B cell (primary cell): Measurements from ENCODE around the gene SLC25A10. TPM values are rescaled to one million over a fixed set of nuclear protein-coding genes. Genes with fewer than 3 reads are reported as not detected.
A peak's percentile ranks its signal among the peaks of the same experiment; 100 is the strongest.

Source experiments
- ATAC-seq: fragments of 200-7000 bp; cut with Tn5 transposase; one replicate; pipeline ENCODE4 v1.10.0; 2021; ENCODE audit warnings: low read depth, mild to moderate bottlenecking, moderate number of reproducible peaks, moderate library complexity
- CTCF ChIA-PET: fragments of 350-600 bp; sonication (Branson Sonifier 250); formaldehyde crosslinking; loops from one replicate; lab custom pipeline; 2021; ENCODE audit warnings: antibody characterized with exemption, inconsistent platforms; lab: Charles Lee
- POLR2A ChIA-PET: fragments of 350-600 bp; sonication (Branson Sonifier 250); formaldehyde crosslinking; loops from one replicate; lab custom pipeline; 2021; ENCODE audit warnings: antibody characterized with exemption; lab: Charles Lee
- DNase-seq: peaks from one replicate; pipeline ENCODE4 v3.0.0; 2013
- H2AFZ ChIP-seq: 2 replicates; pipeline ENCODE4 v1.6.1; 2012; ENCODE audit warnings: mild to moderate bottlenecking, low read depth, low read length; ENCODE audit not compliant: insufficient read depth, poor library complexity, severe bottlenecking
- H3K27ac ChIP-seq, 2 donors: 1 replicate in 1 of 2; 2 replicates in 1 of 2; pipeline ENCODE4 v1.5.1; 2012 to 2013; ENCODE audit warnings: low read length in 2 of 2, mild to moderate bottlenecking in 2 of 2, moderate library complexity in 1 of 2
- H3K27me3 ChIP-seq, 4 experiments: fragments of 200-600 bp in 1 of 4; sonication (generic) in 1 of 4; replicated peaks in 1 of 4; 1 replicate in 2 of 4; 2 replicates in 2 of 4; pipeline versions ENCODE4 v1.6.1 to v1.7.0; 2013 to 2016; ENCODE audit warnings: low read length in 3 of 4, mild to moderate bottlenecking in 2 of 4, mixed read lengths in 1 of 4, moderate library complexity in 1 of 4; ENCODE audit not compliant: insufficient read depth in 4 of 4, control insufficient read depth in 3 of 4; ENCODE audit errors: control extremely low read depth in 1 of 4
- H3K36me3 ChIP-seq, 2 experiments: replicated peaks in 1 of 2; 1 replicate in 1 of 2; 2 replicates in 1 of 2; pipeline versions ENCODE4 v1.6.1 to v1.7.1; 2013; ENCODE audit warnings: low read length in 1 of 2; ENCODE audit not compliant: insufficient read depth in 2 of 2, control insufficient read depth in 1 of 2; ENCODE audit errors: control extremely low read depth in 1 of 2, extremely low read depth in 1 of 2
- H3K4me1 ChIP-seq, 2 donors: fragments of 200-600 bp in 1 of 2; sonication (generic) in 1 of 2; 1 replicate in 1 of 2; 2 replicates in 1 of 2; pipeline versions ENCODE4 v1.5.1 to v1.6.1; 2013 to 2017; ENCODE audit warnings: low read length in 2 of 2; ENCODE audit not compliant: control insufficient read depth in 2 of 2, insufficient read depth in 2 of 2
- H3K4me2 ChIP-seq: replicated peaks from 2 replicates; pipeline ENCODE3; 2012; ENCODE audit warnings: mild to moderate bottlenecking, low read depth, low read length; ENCODE audit not compliant: poor library complexity, severe bottlenecking
- H3K4me3 ChIP-seq, 5 experiments: fragments of 200-600 bp in 1 of 5; sonication (generic) in 1 of 5; 1 replicate in 3 of 5; 2 replicates in 2 of 5; pipeline versions ENCODE4 v1.5.1 to v1.7.0; 2011 to 2016; ENCODE audit warnings: low read length in 4 of 5, mild to moderate bottlenecking in 4 of 5, low read depth in 2 of 5, control low read depth in 1 of 5, moderate library complexity in 1 of 5; ENCODE audit not compliant: insufficient read depth in 1 of 5; ENCODE audit errors: control extremely low read depth in 1 of 5, extremely low read depth in 1 of 5
- H3K79me2 ChIP-seq: fragments of 200-600 bp; sonication (generic); one replicate; pipeline ENCODE4 v1.6.0; 2016; ENCODE audit warnings: low read length; ENCODE audit not compliant: control insufficient read depth, insufficient read depth
- H3K9ac ChIP-seq: fragments of 200-600 bp; sonication (generic); 2 replicates; pipeline ENCODE4 v1.6.1; 2017; ENCODE audit warnings: mild to moderate bottlenecking, low read length, moderate library complexity
- H3K9me3 ChIP-seq, 3 donors: one replicate each; pipeline versions ENCODE4 v1.6.1 to v1.7.1; 2013; ENCODE audit warnings: low read length in 2 of 3; ENCODE audit not compliant: control insufficient read depth in 2 of 3, insufficient read depth in 1 of 3; ENCODE audit errors: control extremely low read depth in 1 of 3
- H4K20me1 ChIP-seq: 2 replicates; pipeline ENCODE4 v1.6.0; 2012; ENCODE audit warnings: mild to moderate bottlenecking, low read length; ENCODE audit not compliant: insufficient read depth, control insufficient read depth, poor library complexity, severe bottlenecking
- H3K27ac Mint-ChIP-seq: one replicate; pipeline ENCODE4 v1.8.0; 2021; ENCODE audit warnings: mixed read lengths
- H3K27me3 Mint-ChIP-seq: one replicate; pipeline ENCODE4 v1.8.0; 2021; ENCODE audit warnings: mixed read lengths
- H3K4me1 Mint-ChIP-seq: one replicate; pipeline ENCODE4 v1.8.0; 2021; ENCODE audit warnings: mixed read lengths
- H3K4me3 Mint-ChIP-seq: one replicate; pipeline ENCODE4 v1.8.0; 2021; ENCODE audit warnings: mixed read lengths
- H3K9me3 Mint-ChIP-seq: one replicate; pipeline ENCODE4 v1.8.0; 2022; ENCODE audit warnings: mixed read lengths; ENCODE audit not compliant: insufficient read depth
- EZH2 ChIP-seq: IDR thresholded peaks from 2 replicates; pipeline ENCODE4 v1.6.1; 2012; ENCODE audit warnings: borderline replicate concordance, low read depth, mild to moderate bottlenecking, moderate library complexity, low read length; ENCODE audit not compliant: insufficient read depth, poor library complexity, severe bottlenecking
- WGBS: methylation state at CpG from one replicate; pipeline ENCODE4 v1.1.5; 2013; ENCODE audit warnings: missing lambda C conversion rate; ENCODE audit not compliant: insufficient coverage; 5-methylcytosine and 5-hydroxymethylcytosine counted together
- intact Hi-C: fragments of 100-400 bp; cut with micrococcal nuclease; formaldehyde crosslinking; loops from one replicate; pipeline ENCODE4 v1.10.0; 2022
- polyA minus RNA-seq: library from RNA; depleted of rRNA, polyadenylated mRNA; stranded (reverse); fragments of >200 nt; gene quantifications from 2 replicates; pipeline ENCODE4 v1.2.3, GENCODE V29; 2012
- polyA plus RNA-seq: library from polyadenylated mRNA; depleted of rRNA; stranded (reverse); fragments of >200 nt; gene quantifications from 2 replicates; pipeline ENCODE4 v1.2.3, GENCODE V29; 2012
- total RNA-seq, 2 donors: library from RNA; stranded (reverse); fragments of 120-200 nt in 1 of 2; gene quantifications; 1 replicate in 1 of 2; 2 replicates in 1 of 2; pipeline versions ENCODE4 v1.2.3 to v1.2.4, GENCODE V29; 2013 to 2022
- TF ChIP-seq, protein P1 (sequence below): fragments of 200-600 bp; IDR thresholded peaks from one replicate; pipeline ENCODE4 v1.8.0; 2022; ENCODE audit warnings: antibody characterized with exemption, mild to moderate bottlenecking

SLC25A10 gene
- 5.0 and 6.5 TPM in 2 replicates for total RNA-seq
- total RNA-seq (2013) = 1.9 TPM
- polyA plus RNA-seq = 2.9 and 3.9 TPM in 2 replicates
- 2.7 and 8.7 TPM in 2 replicates for polyA minus RNA-seq

GRCh38 chr17:81711814-81712467 lies at the start of gene SLC25A10:
Gene SLC25A10, plus strand, starts transcription at chr17:81712284. Its CDS starts 143 bp downstream, at chr17:81712427.
- Mint-ChIP-seq H3K4me3 (peak within 1 kb of the TSS; percentile 89), H3K9me3 (no peaks in the 10 kb centered on the region), H3K4me1 (peaks cover 12% of the 10 kb centered on the region), H3K27me3 (no peaks in the 10 kb centered on the region), H3K27ac (peak within 1 kb of the TSS; percentile 78)
- peak within 1 kb of the TSS; percentile 86 for H2AFZ ChIP-seq
- ChIA-PET POLR2A (interaction anchor here (0.7 to 1.3 kb wide), 2 partner anchors 28 to 121 kb away, joined by 7 to 8 read pairs; partner anchors contain the start of genes ARL16, HGS and MCRIP1), CTCF (interaction anchor here (0.6 to 0.9 kb wide), 3 partner anchors 9 to 151 kb away, joined by 3 read pairs; partner anchors contain the start of gene MRPL12)
- WGBS = under 1% methylated on average over 89 of the region's 89 CpGs
- H3K4me1 ChIP-seq = peaks cover 15 to 25% of the 10 kb centered on the region in 2 donors
- DNase-seq (peak; percentile 87), ATAC-seq (peak; percentile 89)
- no peaks in the 10 kb centered on the region for H3K9me3 ChIP-seq
- peak within 1 kb of the TSS; percentile 95 for H3K4me2 ChIP-seq
- H3K36me3 ChIP-seq = peaks cover 0 to 7% of the 10 kb centered on the region in 2 experiments
- no peaks in the 10 kb centered on the region for H4K20me1 ChIP-seq
- peak within 1 kb of the TSS in 4 of 5 experiments; percentile 35 to 80 (median 62) for H3K4me3 ChIP-seq
- TF ChIP-seq EZH2 = no peak
- TF ChIP-seq, protein P1, sequence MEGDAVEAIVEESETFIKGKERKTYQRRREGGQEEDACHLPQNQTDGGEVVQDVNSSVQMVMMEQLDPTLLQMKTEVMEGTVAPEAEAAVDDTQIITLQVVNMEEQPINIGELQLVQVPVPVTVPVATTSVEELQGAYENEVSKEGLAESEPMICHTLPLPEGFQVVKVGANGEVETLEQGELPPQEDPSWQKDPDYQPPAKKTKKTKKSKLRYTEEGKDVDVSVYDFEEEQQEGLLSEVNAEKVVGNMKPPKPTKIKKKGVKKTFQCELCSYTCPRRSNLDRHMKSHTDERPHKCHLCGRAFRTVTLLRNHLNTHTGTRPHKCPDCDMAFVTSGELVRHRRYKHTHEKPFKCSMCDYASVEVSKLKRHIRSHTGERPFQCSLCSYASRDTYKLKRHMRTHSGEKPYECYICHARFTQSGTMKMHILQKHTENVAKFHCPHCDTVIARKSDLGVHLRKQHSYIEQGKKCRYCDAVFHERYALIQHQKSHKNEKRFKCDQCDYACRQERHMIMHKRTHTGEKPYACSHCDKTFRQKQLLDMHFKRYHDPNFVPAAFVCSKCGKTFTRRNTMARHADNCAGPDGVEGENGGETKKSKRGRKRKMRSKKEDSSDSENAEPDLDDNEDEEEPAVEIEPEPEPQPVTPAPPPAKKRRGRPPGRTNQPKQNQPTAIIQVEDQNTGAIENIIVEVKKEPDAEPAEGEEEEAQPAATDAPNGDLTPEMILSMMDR = peak; percentile 15
- no peak within 1 kb of the TSS for H3K27ac ChIP-seq
- H3K9ac ChIP-seq = peak within 1 kb of the TSS; percentile 70
- intact Hi-C loops = loop anchor here (1.0 to 2.0 kb wide), 4 partner anchors 9 to 199 kb away; partner anchors contain the start of genes ACTG1, ARL16, MRPL12 and P4HB
- no peaks in the 10 kb centered on the region for H3K79me2 ChIP-seq
- H3K27me3 ChIP-seq = peaks cover 0 to 3% (median 0%) of the 10 kb centered on the region in 4 experiments

DNA sequence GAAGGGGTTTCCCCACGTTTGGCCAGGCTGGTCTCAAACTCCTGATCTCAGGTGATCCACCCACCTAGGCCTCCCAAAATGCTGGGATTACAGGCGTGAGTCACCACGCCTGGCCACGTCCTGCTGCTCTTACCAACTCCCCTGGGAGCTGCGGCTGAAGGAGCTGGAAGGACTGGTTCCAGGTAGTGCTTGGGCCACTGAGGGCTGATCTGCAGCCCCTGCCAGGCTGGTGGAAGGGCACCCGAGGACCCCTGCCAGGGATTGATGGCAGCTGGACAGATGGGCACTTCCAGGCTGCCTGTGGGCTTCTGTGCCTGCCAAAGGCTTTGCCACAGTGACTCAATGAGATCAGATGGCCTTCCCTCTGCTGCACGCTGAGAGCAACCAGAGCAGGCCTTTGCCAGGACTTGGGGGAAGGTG lies 48.0 kb upstream of the SLC25A10 start:
- ATAC-seq (no peak), DNase-seq (no peak)
- no peak overlapping the region for H3K4me3 ChIP-seq
- peaks cover 19 to 25% of the 10 kb centered on the region in 2 donors for H3K4me1 ChIP-seq
- Mint-ChIP-seq H3K9me3 (no peaks in the 10 kb centered on the region), H3K27me3 (no peaks in the 10 kb centered on the region), H3K27ac (no peak overlapping the region), H3K4me1 (peaks cover 23% of the 10 kb centered on the region), H3K4me3 (no peak overlapping the region)
- no peak overlapping the region for H2AFZ ChIP-seq
- WGBS = 87% methylated on average over 6 of the region's 7 CpGs
- CTCF ChIA-PET = no interaction called here
- TF ChIP-seq EZH2 = no peak
- TF ChIP-seq, protein P1 = no peak
- intact Hi-C loops = no loop called here
- H3K36me3 ChIP-seq = peaks cover 0 to 7% of the 10 kb centered on the region in 2 experiments
- H3K27me3 ChIP-seq = no peaks in the 10 kb centered on the region
- H3K4me2 ChIP-seq = no peak overlapping the region
- H3K79me2 ChIP-seq = peaks cover 43% of the 10 kb centered on the region
- H3K27ac ChIP-seq = no peak overlapping the region
- no peaks in the 10 kb centered on the region for H4K20me1 ChIP-seq
- POLR2A ChIA-PET = no interaction called here
- no peak overlapping the region for H3K9ac ChIP-seq
- no peaks in the 10 kb centered on the region for H3K9me3 ChIP-seq
